Germinal center (tissue), 1 donor: ENCODE results near the gene RAMACL.
"Not testable (repeated sequence)": the region's sequence is repeated elsewhere in the genome, so short reads cannot be mapped to it uniquely, and the experiment has no call there.

ENCODE experiments used
- DNase-seq: peaks from one replicate; pipeline ENCODE4 v3.0.0; 2012; ENCODE audit warnings: mixed read lengths, low spot score

The RAMACL gene

DNA sequence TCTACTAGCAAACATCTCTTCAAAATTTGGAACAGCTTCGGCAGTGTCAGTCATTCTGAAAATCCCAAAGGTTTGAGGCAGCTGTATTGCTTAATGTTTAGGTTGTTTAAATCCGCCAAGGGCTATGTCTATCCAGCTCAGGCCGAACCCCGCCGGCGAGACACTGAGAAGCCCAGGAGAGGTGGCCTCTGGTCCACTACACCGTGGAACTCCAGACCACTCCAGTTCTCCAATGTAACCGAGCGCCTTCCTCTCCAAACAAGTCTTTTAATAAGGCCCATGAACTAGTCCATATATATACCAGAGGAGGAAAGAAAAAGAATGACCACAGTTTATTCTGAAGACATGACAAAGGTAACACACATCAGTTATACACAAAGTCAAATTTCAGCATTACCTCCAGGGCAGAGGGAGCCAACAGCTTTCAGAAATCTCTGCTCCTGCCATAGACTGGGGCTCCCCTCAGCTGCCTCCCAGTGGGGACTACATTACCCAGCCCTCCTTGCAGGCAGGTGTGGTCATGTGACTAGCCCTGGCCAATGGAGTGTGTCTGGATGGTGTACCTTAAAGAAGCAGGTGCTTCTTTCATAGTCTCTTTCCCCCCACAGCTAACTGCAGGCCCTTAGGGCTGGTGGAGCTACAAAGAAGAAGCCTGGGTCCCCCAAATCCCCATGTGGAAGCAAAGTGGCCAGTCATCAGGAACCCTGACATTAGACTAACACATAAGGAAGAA lies at the start of gene RAMACL:
Gene RAMACL, minus strand, starts transcription at position 255 of the 733 bp plus-strand sequence. Its CDS starts 201 bp downstream, at position 54.
- peak; percentile 93 for DNase-seq

DNA sequence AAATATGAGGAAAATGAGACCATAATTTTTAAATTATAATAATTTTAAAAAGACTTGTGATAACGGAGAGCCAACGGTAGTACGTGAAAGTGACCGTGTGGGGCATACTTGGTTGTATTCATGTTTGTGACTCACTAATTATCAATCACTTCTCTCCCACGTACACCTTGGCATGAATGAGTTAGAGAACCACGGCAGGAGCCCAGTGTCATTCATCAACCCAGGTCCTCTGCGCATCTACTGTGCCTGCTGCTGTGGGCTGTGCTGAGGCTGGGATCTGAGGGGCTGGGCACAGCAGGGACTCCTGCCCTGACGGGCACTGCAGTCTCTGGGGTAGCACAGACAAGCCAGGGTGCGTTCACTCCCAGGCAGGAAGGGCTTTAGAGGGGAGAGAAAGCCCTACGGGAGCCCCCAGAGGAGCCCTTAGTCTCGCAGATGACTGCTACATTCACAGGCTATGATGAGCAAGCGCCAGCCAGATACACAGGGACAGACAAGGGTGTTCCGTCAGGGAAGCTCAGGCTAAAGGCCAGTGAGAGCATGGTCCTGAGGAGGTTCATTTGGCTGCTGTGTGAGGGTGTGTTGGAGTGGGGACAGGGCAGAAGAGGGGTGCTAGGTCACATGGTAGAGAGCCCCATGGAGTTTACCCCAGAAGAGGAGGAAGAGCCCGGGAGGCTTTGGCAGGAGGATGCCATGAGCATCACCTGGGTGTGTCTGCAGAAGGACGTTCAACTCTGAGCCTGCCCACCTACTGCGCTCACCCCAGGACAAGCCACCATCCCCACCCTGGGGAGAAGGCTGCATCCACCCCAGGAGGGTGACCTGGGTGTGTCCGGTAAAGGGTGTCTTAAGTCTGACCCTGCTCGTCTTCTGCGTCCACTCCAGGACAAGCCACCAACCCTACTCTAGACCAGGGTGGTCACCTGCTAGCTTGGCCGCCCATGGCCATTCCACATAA lies 48.8 kb upstream of the RAMACL start:
- no peak for DNase-seq

DNA sequence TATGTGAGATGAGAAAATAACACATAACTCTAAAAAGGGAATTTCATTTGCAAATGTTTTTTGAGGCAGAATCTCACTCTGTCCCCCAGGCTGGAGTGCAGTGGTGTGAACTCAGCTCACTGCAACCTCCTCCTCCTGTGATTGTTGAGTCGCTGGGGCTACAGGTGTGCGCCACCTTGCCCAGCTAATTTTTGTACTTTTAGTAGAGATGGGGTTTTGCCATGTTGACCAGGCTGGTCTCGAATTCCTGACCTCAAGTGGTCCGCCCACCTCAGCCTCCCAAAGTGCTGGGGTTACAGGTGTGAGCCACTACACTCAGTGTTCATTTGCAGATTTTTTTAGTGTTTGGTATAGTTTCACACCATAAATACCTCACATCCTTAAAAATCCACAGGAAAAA lies 48.1 kb upstream of the RAMACL start:
- not testable (repeated sequence) for DNase-seq

DNA sequence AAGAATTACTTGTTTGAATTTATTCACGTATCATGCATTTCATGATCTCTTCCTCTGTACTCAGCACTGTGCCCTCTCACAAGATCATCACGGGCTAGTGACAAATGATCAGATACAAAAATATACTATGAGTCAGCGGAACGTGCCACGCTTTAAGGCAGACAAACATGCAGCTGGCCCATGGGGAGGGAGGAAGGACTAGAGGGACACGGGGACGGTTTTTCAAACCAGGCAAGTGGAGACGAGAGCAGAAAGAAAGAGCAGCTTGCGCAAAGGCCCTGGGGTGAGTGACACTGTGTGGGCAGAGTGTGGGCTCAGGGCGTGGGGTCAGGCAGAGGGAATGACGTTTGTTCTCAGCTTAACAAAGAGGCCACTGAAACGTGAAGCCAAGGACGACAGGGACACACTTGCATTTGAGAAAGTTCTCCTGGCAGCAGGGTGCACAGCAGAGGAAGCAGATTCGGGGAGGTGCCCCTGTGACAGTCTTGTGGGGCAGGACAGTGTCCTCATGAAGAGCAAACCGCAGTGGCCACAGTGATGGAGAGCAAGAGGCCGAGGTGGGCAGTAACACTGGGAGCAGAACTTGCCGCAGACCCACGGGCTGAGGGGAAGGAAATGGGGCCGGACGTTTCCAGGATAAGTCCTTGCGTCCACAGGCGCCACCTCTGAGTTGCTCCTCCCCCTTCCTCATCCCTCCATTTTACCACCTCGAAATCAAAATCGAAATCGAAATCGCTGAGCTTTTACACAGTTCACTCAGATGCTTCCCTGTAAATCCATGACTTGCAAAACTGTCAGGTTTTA lies 47.5 kb upstream of the RAMACL start:
- DNase-seq: no peak

DNA sequence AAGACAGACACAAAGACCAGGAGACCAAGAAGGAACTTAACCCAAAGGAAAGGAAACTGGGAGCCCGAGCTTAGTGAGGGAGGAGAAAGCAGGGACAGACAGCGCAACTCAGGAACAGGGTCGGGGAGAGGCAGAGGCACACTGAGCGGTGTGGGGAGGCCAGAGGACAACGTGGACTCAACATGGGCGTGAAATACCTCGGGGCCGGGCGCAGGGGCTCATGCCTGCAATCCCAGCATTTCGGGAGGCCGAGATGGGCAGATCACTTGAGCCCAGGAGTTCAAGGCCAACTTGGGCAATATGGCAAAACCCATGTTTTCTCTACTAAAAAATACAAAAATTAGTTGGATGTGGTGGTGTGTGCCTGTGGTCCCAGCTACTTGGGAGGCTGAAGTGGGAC lies 46.3 kb upstream of the RAMACL start:
- no peak for DNase-seq

DNA sequence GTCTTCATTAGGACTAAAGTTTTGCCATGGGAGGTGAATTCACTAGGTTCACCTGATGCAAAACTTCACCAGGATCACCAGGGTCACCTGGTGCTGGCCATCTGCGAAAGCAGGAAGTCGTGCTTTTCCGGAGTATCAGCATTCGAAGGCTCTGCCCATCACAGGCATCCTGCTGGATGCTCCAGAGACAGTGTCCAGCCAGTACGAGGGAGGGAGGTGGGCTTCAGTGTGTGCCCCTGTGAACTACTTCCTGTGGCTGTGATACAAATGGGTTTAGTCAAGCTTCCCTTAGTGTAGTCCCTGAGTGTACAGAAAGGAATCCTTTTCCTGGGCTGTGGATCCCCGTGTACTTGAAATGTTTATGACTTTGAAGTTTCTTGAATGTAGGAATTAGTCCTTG lies 44.0 kb upstream of the RAMACL start:
- DNase-seq: no peak

DNA sequence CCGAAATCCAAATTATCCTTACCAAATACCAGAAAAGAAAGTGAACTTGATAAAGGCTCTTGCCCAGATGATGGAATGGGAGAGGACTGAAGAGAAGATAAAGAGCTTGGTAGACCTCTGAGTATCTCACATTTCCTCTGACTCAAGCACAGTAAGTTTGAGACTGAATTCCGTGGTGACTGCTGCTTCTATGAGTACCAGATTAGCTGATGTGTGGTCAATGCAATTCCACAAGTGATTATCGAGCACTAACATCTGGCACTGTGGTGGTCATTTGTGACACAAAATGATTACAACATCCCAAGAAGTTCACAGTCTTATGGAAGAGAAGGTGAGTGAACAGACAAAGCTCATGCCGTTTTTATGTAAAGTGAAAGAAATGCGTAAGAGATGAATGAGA lies 43.1 kb upstream of the RAMACL start:
- DNase-seq: no peak

DNA sequence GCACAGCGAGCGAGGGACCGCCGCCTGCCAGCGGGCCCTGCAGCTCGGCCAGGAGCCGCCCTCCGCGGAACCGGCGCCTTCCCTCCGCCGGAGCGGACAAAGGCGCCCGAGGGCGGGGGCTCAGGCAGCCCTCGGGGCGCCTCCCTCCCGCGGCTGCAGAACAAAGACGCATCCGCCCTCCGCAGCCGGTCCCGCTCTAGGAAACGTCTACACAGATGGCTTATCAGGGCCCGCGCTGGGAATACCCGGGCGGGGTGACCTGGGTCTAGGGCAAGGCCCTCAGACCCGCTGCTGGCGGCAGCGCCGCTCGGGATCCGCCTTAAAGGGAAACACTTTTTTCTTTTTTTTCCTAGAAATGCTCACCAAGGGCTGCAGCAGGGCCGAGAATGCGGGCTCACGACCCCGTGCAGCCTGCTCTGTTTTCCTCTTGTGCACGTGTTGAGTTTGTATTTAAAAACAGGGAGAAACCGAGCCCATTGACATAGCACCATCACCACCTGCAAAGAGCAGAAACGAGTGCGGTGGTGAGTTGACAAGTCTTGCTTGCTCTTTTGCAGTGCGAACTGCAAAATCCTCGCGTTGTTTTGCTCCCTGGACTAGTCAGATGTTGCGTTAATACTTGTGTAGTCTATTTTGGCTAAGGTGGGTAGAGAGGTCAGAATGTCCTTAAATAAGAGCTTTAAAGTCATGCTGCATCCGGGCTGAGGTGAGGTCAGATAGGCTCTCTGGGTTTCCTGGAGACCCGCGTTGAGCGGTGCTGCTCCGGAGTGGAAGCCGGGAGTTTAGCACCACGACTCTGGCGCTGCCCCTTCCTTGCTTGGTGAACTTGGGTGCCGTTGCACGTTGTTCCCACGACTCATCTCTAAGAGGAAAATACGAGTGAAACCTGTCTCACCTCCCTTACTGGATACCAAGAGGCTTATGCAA lies 41.7 kb upstream of the RAMACL start:
- peak; percentile 64 for DNase-seq

DNA sequence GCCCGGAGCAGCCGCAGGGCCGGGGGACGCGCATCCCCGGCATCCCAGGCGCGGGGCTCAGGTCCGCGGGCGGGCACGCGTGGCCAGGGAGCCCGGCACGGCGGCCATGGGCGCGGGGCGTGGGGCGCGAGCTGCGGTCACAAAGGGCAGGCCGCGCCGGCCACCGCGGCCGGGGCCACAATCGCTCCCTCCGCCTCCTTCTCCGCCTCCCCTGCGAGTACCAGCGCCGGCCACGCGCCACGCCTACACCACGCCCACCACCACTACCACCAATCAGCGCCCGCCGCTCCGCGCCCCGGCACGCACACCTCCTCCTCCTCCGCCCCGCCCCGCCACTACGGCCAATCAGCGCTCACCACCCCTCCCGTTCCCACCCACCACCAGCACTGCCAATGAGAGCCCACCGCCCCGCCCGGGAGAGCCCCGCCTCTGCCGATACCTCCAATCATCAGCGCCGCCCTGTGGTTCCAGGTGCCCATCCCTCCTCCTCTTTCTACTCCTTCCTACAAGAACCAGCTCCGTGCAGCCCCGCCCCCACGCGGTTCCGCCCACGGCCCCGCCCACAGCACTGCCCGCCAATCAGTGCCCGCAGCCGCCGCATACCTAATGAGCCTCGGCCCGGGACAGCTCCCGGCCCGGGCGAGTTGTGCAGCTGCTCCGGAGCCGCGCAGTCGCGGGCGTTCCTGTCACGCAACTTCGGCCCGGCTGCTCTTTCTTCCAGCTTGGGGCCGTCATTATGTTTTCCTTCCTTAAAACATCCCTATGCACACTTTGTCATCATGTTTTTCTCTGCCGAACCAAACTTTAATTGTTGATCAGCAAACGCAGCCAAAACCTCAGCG lies 40.8 kb upstream of the RAMACL start, which contains the start of gene RPS6KA2:
Gene RPS6KA2, minus strand, starts transcription at position 219 of the 842 bp plus-strand sequence. CDS start 232 bp downstream, outside the sequence.
- peak; percentile 98 for DNase-seq

DNA sequence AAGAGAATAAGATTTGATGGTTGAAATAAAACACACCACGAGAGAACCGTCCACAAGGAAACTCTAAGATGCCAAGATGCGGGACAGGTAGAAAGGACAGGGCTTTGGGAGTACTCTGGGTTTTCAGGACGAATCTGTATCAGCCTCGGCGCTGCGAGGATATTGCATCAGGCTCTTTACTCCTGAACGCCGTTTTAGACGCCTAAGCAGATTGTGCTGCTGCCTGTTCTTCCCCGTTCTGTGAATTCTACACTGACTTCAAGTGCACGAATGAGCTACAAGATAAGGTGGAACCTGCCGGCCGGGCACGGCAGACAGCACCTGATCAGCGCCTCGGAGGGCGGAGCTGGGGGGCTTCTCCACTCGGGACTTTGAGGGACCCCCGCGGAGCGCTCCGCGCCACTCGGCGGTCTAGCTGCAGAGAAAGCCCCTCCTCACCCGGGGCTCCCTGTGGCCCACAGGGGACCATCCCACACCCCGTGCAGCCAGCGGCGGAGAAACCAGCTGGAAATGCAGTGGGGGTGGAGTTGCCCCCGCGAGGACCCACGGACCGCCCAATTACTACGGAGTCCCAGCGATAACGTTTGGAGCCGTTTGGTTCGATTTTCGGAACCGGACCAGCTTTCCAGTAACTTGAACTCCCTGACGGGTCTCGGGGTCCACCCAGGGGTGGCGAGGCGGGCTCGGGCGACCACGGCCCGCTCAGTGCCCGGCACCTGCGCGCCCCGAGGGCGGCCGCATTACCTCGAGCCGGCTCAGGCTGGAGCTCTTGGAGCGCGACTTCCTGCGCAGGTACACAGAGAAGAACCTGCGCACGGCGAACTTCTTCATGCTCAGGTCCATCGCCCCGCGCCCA lies 39.9 kb upstream of the RAMACL start:
- no peak for DNase-seq

DNA sequence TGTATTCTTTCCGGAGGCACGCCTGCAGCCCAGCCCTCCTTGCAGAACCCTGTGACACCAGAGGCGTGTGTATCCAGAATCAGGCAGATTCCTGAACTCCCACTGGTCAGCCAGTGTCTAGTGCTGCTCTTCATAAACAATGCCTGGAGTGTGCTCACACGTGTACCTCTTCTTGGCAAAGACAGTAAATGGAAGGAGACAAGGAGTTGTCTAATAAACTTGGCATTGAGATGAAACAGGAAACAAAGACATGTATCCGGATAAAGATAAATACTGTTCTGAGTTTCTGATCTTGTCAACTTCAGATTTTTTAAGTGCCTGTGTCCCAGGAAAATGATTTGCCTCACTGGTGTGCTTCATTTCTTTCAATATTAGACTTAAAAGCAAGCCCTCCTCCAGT lies 38.9 kb upstream of the RAMACL start:
- DNase-seq: no peak

DNA sequence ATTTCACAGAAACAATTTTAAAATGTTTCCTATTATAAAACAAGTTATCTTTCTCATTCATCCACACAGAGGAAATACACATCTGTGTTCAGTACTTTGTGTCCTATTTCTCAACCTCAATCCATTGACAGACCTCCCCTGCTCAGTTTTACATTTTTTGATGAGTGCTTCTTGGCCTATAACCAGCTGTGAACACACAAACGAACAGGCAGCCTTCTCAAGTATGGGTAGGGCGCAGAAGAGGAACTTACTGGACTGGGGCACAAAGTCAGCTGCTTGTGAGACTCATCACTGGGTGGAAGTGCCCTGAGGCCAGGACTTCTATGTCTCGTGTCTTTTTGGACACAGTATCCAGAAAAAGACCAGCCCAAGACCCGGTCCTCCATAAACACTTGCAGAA lies 37.8 kb upstream of the RAMACL start:
- peak; percentile 12 for DNase-seq

DNA sequence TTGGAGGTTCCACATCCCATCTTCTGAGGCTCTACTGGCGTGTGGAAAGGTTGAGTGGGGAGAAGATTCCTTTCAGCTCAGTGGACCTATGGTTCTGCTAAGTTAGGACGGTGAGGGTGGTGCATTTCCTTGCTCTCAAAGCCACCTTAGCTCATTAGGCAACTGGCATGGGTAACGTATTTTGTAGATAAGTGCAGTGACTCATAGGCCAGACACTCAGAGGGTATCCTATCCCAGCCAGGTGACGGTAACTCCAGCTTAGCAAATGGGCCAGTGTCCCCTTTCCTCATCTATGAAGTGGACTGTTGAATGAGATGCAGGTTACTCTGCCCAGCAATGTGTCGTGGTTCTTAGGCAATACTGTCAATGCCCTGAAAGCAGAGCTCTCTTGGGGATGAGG lies 36.8 kb upstream of the RAMACL start:
- DNase-seq: no peak

DNA sequence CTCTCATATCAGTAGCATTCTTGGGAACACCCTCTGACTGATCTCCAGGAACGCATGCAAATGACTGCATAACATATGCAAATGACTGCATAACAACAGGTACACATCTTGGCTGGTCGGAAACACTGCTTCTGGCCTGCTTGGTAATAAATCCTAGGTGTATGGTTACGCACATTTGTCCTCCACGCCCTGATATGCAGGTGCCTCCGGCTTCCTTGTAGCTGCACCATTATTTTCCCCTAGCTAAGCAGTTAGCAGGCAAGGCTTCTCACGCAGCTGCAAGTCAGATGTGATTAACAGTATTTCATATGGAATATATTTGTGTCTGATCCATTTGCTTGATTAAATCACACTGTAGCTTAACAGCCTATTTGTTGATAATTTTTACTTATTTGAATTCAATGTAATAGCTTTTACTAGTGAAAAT lies 34.6 kb upstream of the RAMACL start:
- no peak for DNase-seq

DNA sequence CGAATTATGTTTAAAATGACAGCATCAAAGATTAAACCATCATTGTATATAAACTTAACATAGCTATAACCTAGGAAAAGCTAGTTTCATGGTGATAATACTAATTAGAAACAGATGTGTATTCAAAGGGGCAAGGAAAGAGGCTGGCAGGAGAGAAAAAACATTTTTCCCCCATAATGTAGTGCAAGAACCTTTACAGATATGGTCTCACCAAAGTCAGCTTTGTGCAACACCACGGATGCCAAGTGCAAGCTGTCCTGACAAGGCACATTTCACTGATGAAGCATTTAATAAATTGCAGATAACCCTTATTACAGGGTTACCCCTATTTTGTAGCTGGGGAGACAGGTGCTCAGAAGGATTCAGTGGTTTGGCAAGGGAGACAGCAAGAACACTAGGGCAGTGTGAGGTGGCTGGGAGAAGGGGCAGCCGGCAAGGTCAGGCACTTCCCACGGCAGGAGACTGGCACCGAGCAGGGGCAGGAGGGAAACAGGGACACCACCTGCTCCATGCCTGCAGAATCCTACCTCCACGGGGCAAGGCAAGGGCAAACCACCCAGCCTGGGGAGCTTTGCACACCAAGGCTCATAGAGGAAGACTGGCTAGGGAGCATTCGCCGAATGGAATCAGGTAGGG lies 34.1 kb upstream of the RAMACL start:
- no peak for DNase-seq

DNA sequence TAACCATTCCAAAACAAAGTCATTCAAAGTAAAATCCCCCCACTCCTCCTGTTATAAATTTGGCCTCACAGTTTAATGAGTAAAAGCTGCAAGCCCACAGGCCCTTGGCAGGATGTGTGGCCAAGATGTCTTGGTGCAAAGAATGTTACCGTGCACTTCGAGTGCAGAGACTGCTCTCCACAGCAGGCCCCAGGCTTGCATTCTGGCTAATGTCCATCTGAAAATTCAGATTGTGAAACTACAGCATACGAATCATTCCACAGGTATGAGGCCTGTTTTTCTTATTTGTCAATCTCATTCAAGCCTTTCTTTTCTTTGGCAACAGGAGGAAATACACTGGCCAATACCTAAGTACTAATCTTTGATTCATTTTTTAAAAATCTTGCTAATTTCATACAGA lies 33.4 kb upstream of the RAMACL start:
- no peak for DNase-seq

DNA sequence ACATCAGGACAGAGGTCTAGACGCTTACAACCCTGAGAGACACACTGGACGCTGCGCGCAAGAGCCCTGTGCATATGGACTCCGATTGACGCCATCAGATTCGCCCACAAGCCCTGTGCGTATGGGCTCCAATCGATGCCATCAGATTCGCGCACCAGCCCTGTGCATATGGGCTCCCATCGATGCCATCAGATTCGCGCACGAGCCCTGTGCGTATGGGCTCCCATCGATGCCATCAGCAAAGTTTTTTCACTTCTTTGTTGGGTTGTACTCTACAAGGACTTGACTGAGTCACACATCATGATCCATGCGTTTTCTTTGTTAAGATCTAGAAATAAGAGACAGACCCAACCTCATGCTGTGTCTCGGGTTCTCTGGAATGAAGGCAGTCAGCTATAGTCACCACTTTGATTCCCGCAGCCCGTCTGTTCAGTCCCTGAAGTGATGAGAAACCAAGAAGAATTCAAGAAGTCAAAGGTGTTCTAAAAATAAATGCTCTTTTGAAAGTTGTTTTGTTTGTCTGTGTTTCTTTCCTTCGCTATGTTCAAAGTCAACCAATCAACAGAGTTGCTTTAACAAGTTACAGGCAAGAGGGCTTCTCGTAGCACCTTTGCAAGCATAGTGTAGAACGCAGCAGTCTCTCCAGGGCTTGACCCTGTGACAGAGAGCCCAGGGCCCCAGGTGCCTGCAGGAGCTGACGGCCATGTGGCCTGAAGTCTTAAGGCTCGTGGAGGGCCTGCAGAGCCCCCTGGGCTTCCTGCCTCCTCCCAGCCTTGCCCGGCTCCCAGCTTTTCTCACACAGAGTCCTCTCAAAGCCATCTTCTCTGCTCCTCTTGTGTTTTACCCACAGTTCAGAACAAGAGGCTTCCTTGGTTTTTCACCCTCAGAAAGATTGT lies 32.6 kb upstream of the RAMACL start:
- no peak for DNase-seq

DNA sequence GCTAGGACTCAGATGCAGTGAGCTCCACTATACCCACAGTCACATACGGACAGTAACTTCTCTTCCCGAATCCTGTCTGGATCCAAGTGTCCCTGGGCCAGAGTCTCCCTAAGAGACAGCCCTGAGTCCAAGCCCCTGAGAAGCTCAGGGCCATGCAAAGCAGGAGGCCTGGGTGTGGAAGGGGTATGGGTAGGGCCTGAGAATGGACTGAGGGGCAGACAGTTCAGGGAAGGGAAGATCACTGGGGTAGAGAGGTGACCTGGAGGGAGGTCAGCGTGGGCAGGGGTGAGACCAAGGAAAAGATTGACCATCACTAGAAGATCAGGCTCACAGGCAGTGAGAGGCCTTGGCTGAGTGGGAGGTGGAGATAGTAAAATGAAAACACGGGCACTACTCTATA lies 31.8 kb upstream of the RAMACL start:
- DNase-seq: no peak
